Measurements from ENCODE around the gene ERFE.

ERFE gene

DNA sequence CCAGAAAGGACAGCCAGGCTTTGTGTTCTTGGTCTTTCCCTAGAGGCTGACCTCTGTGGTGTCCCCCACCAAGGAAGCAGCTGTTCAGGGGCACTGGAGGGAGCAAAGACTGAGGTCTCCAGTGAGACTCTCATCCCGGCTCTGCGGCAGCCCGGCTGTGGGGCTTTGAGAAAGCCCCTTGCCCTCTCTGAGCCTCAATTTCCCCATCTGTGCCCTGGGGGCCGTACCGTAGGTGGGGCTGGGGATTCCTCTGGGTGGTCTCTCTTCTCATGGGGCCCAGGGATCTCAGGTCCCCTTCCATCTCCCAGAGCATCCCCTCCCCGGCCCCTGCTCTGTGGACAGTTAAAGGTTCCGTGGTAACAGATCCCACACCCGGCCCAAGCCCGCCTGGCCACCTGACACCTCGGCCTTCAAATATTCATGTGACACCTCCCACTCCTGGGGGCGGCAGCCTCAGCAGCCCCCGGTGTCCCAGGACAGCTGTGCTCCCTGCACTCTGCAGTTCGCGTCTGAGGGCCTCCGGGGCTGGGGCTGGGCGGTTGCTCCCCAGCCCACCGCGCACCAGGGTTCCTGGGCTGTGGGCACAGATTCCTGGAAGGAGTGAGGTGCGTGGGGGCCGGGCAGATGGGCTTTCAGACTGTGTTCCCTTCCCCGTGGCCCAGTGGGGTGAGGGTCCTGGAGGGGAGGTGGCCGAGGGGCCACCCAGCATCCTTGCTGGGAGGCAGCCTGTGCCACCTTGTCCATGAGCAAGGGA lies 35.4 kb upstream of the ERFE start:
- TF ChIP-seq, protein P1, sequence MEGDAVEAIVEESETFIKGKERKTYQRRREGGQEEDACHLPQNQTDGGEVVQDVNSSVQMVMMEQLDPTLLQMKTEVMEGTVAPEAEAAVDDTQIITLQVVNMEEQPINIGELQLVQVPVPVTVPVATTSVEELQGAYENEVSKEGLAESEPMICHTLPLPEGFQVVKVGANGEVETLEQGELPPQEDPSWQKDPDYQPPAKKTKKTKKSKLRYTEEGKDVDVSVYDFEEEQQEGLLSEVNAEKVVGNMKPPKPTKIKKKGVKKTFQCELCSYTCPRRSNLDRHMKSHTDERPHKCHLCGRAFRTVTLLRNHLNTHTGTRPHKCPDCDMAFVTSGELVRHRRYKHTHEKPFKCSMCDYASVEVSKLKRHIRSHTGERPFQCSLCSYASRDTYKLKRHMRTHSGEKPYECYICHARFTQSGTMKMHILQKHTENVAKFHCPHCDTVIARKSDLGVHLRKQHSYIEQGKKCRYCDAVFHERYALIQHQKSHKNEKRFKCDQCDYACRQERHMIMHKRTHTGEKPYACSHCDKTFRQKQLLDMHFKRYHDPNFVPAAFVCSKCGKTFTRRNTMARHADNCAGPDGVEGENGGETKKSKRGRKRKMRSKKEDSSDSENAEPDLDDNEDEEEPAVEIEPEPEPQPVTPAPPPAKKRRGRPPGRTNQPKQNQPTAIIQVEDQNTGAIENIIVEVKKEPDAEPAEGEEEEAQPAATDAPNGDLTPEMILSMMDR (IDR thresholded peaks at IDR 0.05; ENCODE audit: extremely low read depth, missing control alignments): no peak
- no peak for DNase-seq (ENCODE audit: low spot score)

DNA sequence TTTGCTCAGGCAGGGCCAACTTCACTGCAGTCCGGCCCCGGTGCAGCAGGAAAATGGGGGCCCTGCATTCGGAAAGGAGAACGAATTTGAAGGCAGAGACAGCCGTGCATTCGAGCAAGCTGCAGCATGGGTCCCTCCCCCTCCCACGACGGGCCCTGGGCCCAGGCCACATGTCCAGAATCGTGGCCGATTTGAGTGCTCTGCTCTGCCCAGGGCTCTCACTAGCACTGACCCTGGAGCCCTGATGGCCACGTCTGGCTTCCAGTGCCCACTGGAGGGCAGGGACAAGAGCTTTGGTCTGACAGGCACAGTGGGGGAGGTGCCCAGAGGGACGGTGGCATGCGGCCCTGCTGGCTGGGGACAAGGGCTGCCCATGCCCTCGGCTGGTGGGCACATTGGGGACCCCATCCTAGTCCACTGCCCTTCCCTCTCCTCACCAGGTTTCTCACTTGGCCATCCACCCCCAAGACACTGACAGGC lies 34.7 kb upstream of the ERFE start:
- TF ChIP-seq, protein P1 (IDR thresholded peaks at IDR 0.05; ENCODE audit: extremely low read depth, missing control alignments): no peak
- DNase-seq (ENCODE audit: low spot score): no peak

DNA sequence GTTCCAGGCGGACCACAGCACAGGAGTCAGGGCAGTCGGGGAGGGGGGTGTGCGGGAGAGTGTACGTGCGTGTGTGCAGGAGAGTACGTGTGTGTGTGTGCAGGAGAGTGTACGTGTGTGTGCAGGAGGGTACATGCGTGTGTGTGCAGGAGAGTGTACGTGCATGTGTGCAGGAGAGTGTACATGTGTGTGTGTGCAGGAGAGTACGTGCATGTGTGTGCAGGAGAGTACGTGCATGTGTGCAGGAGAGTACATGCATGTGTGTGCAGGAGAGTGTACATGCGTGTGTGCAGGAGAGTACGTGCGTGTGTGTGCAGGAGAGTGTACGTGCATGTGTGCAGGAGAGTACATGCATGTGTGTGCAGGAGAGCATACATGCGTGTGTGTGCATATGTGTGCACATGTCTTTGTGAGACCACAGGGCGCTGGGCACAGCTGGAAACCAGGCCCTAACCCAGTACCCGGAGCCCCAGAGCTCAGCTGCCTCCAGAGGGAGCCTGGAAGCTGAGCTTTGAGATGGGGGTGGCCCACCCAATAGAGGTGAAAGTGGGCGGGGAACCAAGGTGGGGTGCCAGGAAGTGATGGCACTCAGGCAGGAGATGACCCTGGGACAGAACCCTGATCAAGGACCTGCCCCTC lies 34.2 kb upstream of the ERFE start:
- TF ChIP-seq, protein P1 (IDR thresholded peaks at IDR 0.05; ENCODE audit: extremely low read depth, missing control alignments): no peak
- DNase-seq (ENCODE audit: low spot score): no peak

DNA sequence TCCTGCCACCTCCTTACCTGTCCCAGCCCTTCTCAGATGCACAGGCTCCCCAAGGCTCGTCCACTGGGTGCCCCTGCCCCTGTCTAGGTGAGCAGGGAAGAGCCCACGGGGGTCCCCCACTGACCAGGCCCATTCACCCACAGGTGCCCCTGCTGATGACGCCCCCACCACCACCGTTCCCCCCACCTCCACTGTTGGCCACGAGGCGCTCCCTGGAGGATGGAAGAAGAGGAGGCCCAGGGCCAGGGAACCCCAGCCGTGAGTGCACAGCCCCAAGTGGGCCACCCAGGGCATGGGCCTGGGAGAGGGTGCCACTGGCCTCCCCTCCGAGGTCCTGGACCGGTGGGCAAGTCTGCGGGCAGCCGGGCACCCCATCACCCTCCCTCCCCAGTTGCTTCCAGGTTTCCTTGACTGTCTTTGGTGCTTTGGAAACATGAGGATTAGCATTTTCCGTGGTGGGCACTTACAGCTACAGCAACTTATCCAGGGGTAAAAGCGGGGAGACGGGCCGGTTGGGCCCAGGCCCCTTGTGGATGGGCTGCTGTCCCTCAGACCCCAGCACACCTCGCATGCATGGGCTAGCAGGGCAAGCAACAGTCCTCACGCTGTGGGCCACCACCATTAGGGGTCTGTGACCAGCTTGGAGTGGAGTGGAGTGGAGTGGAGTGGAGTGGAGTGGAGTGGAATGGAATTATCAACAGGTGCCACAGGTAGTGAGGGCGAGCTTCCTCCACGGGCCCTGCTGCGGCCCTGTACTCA lies 33.5 kb upstream of the ERFE start:
- no peak for DNase-seq (ENCODE audit: low spot score)
- TF ChIP-seq, protein P1 (IDR thresholded peaks at IDR 0.05; ENCODE audit: extremely low read depth, missing control alignments): no peak

DNA sequence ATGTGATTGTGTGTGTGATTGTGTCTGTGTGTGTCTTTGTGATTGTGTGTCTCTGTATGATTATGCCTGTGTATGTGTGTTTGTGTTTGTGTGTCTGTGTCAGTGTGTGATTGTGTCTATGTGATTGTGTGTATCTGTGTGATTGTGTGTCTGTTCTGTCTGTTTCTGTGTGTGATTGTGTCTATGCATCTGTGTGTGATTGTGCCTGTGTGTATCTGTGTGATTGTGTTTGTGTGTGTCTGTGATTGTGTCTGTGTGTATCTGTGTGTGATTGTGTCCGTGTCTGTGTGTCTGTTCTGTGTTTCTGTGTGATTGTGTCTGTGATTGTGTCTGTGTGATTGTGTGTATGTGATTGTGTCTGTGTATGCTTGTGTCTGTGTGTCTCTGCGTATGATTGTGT lies 32.4 kb upstream of the ERFE start:
- TF ChIP-seq, protein P1 (IDR thresholded peaks at IDR 0.05; ENCODE audit: extremely low read depth, missing control alignments): no peak
- DNase-seq (ENCODE audit: low spot score): no peak

DNA sequence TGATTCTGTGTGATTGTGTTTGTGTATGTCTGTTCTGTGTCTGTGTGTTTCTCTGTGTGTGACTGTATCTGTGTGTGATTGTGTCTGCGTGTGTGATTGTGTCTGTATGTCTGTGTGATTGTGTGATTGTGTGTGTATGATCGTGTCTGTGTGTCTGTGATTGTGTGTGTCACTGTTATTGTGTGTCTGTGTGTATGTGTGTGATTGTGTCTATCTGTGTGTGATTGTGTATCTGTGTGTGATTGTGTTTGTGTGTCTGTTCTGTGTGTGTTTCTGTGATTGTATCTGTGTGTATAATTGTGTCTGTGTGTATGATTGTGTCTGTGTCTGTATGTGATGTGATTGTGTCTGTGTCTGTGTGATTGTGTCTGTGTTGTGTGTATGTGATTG lies 32.0 kb upstream of the ERFE start:
- no peak for DNase-seq (ENCODE audit: low spot score)
- TF ChIP-seq, protein P1 (IDR thresholded peaks at IDR 0.05; ENCODE audit: extremely low read depth, missing control alignments): no peak
